GM23248 (cell line): Measurements from ENCODE around the gene TMEM82. TPM values are rescaled to one million over a fixed set of nuclear protein-coding genes. Genes with fewer than 3 reads are reported as not detected.

Source experiments
- DNase-seq: peaks from one replicate; pipeline ENCODE4 v3.0.0-alpha.2; 2015
- H2AFZ ChIP-seq: fragments of 200-600 bp; sonication (generic); 2 replicates; pipeline ENCODE4 v1.6.1; 2016; ENCODE audit warnings: antibody characterized with exemption
- H3F3A ChIP-seq: fragments of 200-600 bp; sonication (generic); 2 replicates; pipeline ENCODE4 v1.6.1; 2016; ENCODE audit warnings: mild to moderate bottlenecking, antibody characterized with exemption, mixed run types; ENCODE audit not compliant: insufficient read depth
- H3K27ac ChIP-seq: fragments of 200-600 bp; sonication (generic); 2 replicates; pipeline ENCODE4 v1.5.1; 2016; ENCODE audit warnings: mild to moderate bottlenecking
- H3K27me3 ChIP-seq: fragments of 200-600 bp; sonication (generic); replicated peaks from 2 replicates; pipeline ENCODE4 v1.6.1; 2016; ENCODE audit warnings: mild to moderate bottlenecking; ENCODE audit not compliant: insufficient read depth
- H3K36me3 ChIP-seq: fragments of 200-600 bp; sonication (generic); 2 replicates; pipeline ENCODE4 v1.6.1; 2016; ENCODE audit warnings: low read depth, mild to moderate bottlenecking
- H3K4me1 ChIP-seq: fragments of 200-600 bp; sonication (generic); 2 replicates; pipeline ENCODE4 v1.6.1; 2016; ENCODE audit warnings: mild to moderate bottlenecking; ENCODE audit not compliant: insufficient read depth
- H3K4me2 ChIP-seq: fragments of 200-600 bp; sonication (generic); one replicate; pipeline ENCODE4 v1.6.1; 2016; ENCODE audit warnings: mild to moderate bottlenecking; ENCODE audit not compliant: unreplicated experiment
- H3K4me3 ChIP-seq: fragments of 200-600 bp; sonication (generic); 2 replicates; pipeline ENCODE4 v1.5.1; 2016; ENCODE audit warnings: mild to moderate bottlenecking
- H3K79me2 ChIP-seq: fragments of 200-600 bp; sonication (generic); 2 replicates; pipeline ENCODE4 v1.6.1; 2016; ENCODE audit warnings: mild to moderate bottlenecking; ENCODE audit not compliant: insufficient read depth
- H3K9ac ChIP-seq: fragments of 200-600 bp; sonication (generic); 2 replicates; pipeline ENCODE4 v1.6.1; 2016; ENCODE audit warnings: mild to moderate bottlenecking
- H3K9me2 ChIP-seq: fragments of 200-600 bp; sonication (generic); 2 replicates; pipeline ENCODE4 v1.6.1; 2016; ENCODE audit warnings: mixed run types, mild to moderate bottlenecking, moderate library complexity; ENCODE audit not compliant: insufficient read depth
- H3K9me3 ChIP-seq: fragments of 200-600 bp; sonication (generic); one replicate; pipeline ENCODE4 v1.6.1; 2017; ENCODE audit warnings: low read depth
- H4K20me1 ChIP-seq: fragments of 200-600 bp; sonication (generic); 2 replicates; pipeline ENCODE4 v1.6.0; 2016; ENCODE audit not compliant: insufficient read depth
- EZH2 ChIP-seq: fragments of 200-600 bp; sonication (generic); IDR thresholded peaks from 2 replicates; pipeline ENCODE4 v1.6.1; 2018; ENCODE audit warnings: antibody characterized with exemption, mild to moderate bottlenecking; ENCODE audit not compliant: insufficient read depth, poor library complexity, severe bottlenecking
- EZH2phosphoT487 ChIP-seq: fragments of 200-600 bp; sonication (generic); IDR thresholded peaks from 2 replicates; pipeline ENCODE4 v1.6.1; 2018; ENCODE audit warnings: antibody characterized with exemption, moderate library complexity, mild to moderate bottlenecking, low read depth; ENCODE audit not compliant: insufficient read depth
- WGBS, 2 experiments: methylation state at CpG; one replicate each; pipeline ENCODE4 v1.1.6; 2015 to 2017; ENCODE audit warnings: low lambda C conversion rate in 2 of 2, low coverage in 1 of 2; ENCODE audit errors: missing lambda C conversion rate in 2 of 2; 5-methylcytosine and 5-hydroxymethylcytosine counted together
- in situ Hi-C: fragments of 300-500 bp; cut with MboI; formaldehyde crosslinking; loops from 2 replicates; pipeline ENCODE4 v1.15.0; 2020
- polyA plus RNA-seq: library from polyadenylated mRNA; unstranded; fragments of >200 nt; fragmentation: Nextera tagmentation; extraction: Ambion mirVana; gene quantifications from 2 replicates; pipeline ENCODE4 v1.2.1, GENCODE V29; 2016
- total RNA-seq: library from RNA; depleted of rRNA; stranded (reverse); fragments of >200 nt; shearing (Covaris generic); gene quantifications from 2 replicates; pipeline ENCODE4 v1.2.3, GENCODE V29; 2014; rRNA removed

The TMEM82 gene
- total and polyA plus RNA-seq, 2 experiments from 2014 or later: not detected

DNA sequence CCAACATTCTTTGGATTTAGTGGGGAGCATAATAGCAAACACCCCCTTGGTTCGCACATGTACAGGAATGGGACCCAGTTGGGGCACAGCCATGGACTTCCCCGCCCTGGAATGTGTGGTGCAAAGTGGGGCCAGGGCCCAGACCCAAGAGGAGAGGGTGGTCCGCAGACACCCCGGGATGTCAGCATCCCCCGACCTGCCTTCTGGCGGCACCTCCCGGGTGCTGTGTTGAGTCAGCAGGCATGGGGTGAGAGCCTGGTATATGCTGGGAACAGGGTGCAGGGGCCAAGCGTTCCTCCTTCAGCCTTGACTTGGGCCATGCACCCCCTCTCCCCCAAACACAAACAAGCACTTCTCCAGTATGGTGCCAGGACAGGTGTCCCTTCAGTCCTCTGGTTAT is 43.4 kb downstream of the TMEM82 start:
- H3K4me2 ChIP-seq: peak overlapping the region; percentile 34
- no peak for TF ChIP-seq EZH2phosphoT487
- TF ChIP-seq EZH2: no peak
- H3F3A ChIP-seq: peaks cover 26% of the 10 kb centered on the region
- no peak for DNase-seq
- in situ Hi-C loops: no loop called here
- H3K9ac ChIP-seq: peak overlapping the region; percentile 44; the same call in 1 of the 2 replicates
- H3K9me2 ChIP-seq: no peaks in the 10 kb centered on the region
- no peaks in the 10 kb centered on the region for H4K20me1 ChIP-seq
- peaks cover 3% of the 10 kb centered on the region; the same call in 1 of the 2 replicates for H3K36me3 ChIP-seq
- H3K27ac ChIP-seq: peak overlapping the region; percentile 85
- H3K4me3 ChIP-seq: no peak overlapping the region
- no peaks in the 10 kb centered on the region for H3K27me3 ChIP-seq
- WGBS, 2 experiments: 90 to 97% methylated on average over 8 of the region's 8 CpGs
- no peaks in the 10 kb centered on the region for H3K79me2 ChIP-seq
- no peaks in the 10 kb centered on the region for H3K9me3 ChIP-seq
- no peak overlapping the region for H2AFZ ChIP-seq
- peaks cover 31% of the 10 kb centered on the region for H3K4me1 ChIP-seq

- peaks cover 31% of the 10 kb centered on the region for H3K4me1 ChIP-seq
- H4K20me1 ChIP-seq: no peaks in the 10 kb centered on the region
- H3K9me3 ChIP-seq: no peaks in the 10 kb centered on the region
- no peaks in the 10 kb centered on the region for H3K9me2 ChIP-seq
- H3K4me2 ChIP-seq: peak overlapping the region; percentile 34
- peaks cover 26% of the 10 kb centered on the region for H3F3A ChIP-seq
- H3K79me2 ChIP-seq: no peaks in the 10 kb centered on the region
- in situ Hi-C loops: no loop called here
- DNase-seq: peak; percentile 92
- peak overlapping the region; percentile 85 for H3K27ac ChIP-seq
- WGBS, 2 experiments: 24 to 30% methylated on average over 10 of the region's 10 CpGs
- H3K27me3 ChIP-seq: no peaks in the 10 kb centered on the region
- H3K4me3 ChIP-seq: no peak overlapping the region
- H3K9ac ChIP-seq: peak overlapping the region; percentile 44
- H2AFZ ChIP-seq: peak overlapping the region; percentile 23; the same call in 1 of the 2 replicates
- no peak for TF ChIP-seq EZH2phosphoT487
- TF ChIP-seq EZH2: no peak
- H3K36me3 ChIP-seq: 0 out of 2 replicates have a peak, but pooled peaks cover 3% of the 10 kb centered on the region
These were observed 44.3 kb downstream of the TMEM82 start for GRCh38 chr1:15786581-15786980.

DNA sequence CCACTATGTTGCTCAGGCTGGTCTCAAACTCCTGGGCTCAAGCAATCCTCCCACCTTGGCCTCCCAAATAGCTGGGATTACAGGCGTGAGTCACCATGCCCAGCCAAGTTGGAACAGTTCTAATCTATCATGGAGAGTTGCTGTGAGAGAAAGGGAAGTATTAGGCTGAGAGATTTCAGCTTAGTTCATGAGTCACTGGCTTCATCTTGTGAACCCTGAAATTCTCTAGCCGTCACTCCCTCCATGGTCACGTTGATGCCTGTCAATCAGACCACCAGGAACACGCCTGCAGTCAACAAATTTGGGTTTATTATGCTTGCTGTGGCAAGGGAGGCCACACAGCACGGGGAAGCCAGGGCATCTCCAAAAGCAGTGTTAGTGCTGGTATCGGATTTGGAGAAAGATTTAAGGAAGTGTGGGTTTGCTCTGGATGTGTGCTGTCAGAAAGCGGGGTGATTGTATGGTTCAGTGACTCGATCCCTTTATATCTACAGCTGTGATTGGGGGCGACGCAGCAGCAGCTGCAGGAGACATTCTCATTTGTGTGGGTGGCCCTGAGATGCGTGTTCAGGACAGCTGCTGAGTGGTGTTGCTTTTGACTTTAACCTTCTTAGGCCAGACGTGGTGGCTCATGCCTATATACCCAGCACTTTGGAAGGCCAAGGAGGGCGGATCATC is 46.5 kb downstream of the TMEM82 start:
- in situ Hi-C loops: no loop called here
- Histone ChIP-seq H3K9me3 (no peaks in the 10 kb centered on the region), H3K27ac (peak overlapping the region; percentile 24; the same call in 1 of the 2 replicates), H3K4me1 (peaks cover 39% of the 10 kb centered on the region), H4K20me1 (no peaks in the 10 kb centered on the region), H3K4me3 (no peak overlapping the region), H3F3A (peaks cover 27% of the 10 kb centered on the region), H3K9ac (no peak overlapping the region), H3K9me2 (no peaks in the 10 kb centered on the region), H3K36me3 (0 out of 2 replicates have a peak, but pooled peaks cover 3% of the 10 kb centered on the region), H2AFZ (no peak overlapping the region), H3K27me3 (no peaks in the 10 kb centered on the region), H3K79me2 (no peaks in the 10 kb centered on the region), H3K4me2 (no peak overlapping the region)
- peak; percentile 64 for DNase-seq
- 84 to 93% methylated on average over 13 of the region's 13 CpGs for WGBS, 2 experiments
- no peak for TF ChIP-seq EZH2
- TF ChIP-seq EZH2phosphoT487: no peak

DNA sequence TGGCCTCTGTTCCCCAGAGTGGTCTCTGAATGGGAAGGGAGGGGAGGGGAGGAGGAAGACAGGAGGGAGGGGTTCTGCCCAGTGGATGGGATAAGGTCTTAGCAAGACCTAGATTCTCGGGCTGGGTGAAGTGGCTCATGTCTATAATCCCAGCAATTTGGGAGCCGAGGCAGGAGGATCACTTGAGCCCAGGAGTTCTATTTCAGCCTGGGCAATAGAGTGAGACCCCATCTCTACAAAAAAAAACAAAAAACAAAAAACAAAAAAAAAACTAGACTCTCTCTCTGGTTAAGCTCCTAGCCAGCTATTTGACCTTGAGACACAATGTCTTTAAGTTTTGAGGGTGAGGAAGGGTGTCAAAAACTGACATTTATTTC is 53.8 kb downstream of the TMEM82 start:
- 96 to 98% methylated on average over 2 of the region's 2 CpGs for WGBS, 2 experiments
- Histone ChIP-seq H4K20me1 (no peaks in the 10 kb centered on the region), H3K4me2 (peak overlapping the region; percentile 60), H3K9ac (peak overlapping the region; percentile 46), H3K36me3 (no peaks in the 10 kb centered on the region), H3K27me3 (no peaks in the 10 kb centered on the region), H3K9me2 (no peaks in the 10 kb centered on the region), H3K9me3 (no peaks in the 10 kb centered on the region), H3K79me2 (no peaks in the 10 kb centered on the region), H3F3A (peaks cover 63% of the 10 kb centered on the region), H2AFZ (no peak overlapping the region), H3K4me3 (no peak overlapping the region), H3K27ac (peak overlapping the region; percentile 91), H3K4me1 (peaks cover 73% of the 10 kb centered on the region)
- DNase-seq: no peak
- in situ Hi-C loops: no loop called here
- TF ChIP-seq EZH2 (no peak), EZH2phosphoT487 (no peak)

Other genes with a start within 250 kb of the TMEM82 start
- gene CASP9, start 218.3 kb upstream of the TMEM82 start, total RNA-seq: 15.8 and 18.5 TPM in 2 replicates
- 6.7 and 7.6 TPM in 2 replicates for gene CASP9, start 218.3 kb upstream of the TMEM82 start, polyA plus RNA-seq
- 21.8 and 22.5 TPM in 2 replicates for gene DNAJC16, start 215.7 kb upstream of the TMEM82 start, total RNA-seq
- gene DNAJC16, start 215.7 kb upstream of the TMEM82 start, polyA plus RNA-seq: 10.0 and 10.2 TPM in 2 replicates
- 2.2 and 3.9 TPM in 2 replicates for gene AGMAT, start 157.4 kb upstream of the TMEM82 start, total RNA-seq
- gene AGMAT, start 157.4 kb upstream of the TMEM82 start, polyA plus RNA-seq: 0.75 and 0.85 TPM in 2 replicates
- gene DDI2, start 125.0 kb upstream of the TMEM82 start, total RNA-seq: 7.9 and 19.6 TPM in 2 replicates
- gene DDI2, start 125.0 kb upstream of the TMEM82 start, polyA plus RNA-seq: 4.3 and 5.0 TPM in 2 replicates
- 52.9 and 67.9 TPM in 2 replicates for gene PLEKHM2, start 58.2 kb upstream of the TMEM82 start, total RNA-seq
- 14.8 and 14.9 TPM in 2 replicates for gene PLEKHM2, start 58.2 kb upstream of the TMEM82 start, polyA plus RNA-seq
- 0.13 and 0.54 TPM in 2 replicates for gene SLC25A34, start 6.2 kb upstream of the TMEM82 start, total RNA-seq
- gene SLC25A34, start 6.2 kb upstream of the TMEM82 start, polyA plus RNA-seq: 0.20 and 0.29 TPM in 2 replicates
- gene FBLIM1, start 16.3 kb downstream of the TMEM82 start, total RNA-seq: 59.6 and 69.9 TPM in 2 replicates
- 63.3 and 67.3 TPM in 2 replicates for gene FBLIM1, start 16.3 kb downstream of the TMEM82 start, polyA plus RNA-seq
- 0.32 and 0.51 TPM in 2 replicates for gene UQCRHL, start 65.2 kb downstream of the TMEM82 start, total RNA-seq
- gene UQCRHL, start 65.2 kb downstream of the TMEM82 start, polyA plus RNA-seq: 0.60 and 0.65 TPM in 2 replicates
- gene SPEN, start 105.2 kb downstream of the TMEM82 start, total RNA-seq: 12.5 and 16.5 TPM in 2 replicates
- gene SPEN, start 105.2 kb downstream of the TMEM82 start, polyA plus RNA-seq: 16.7 and 17.2 TPM in 2 replicates
- gene ZBTB17, start 233.6 kb downstream of the TMEM82 start, total RNA-seq: 33.2 and 50.7 TPM in 2 replicates
- 20.5 and 25.1 TPM in 2 replicates for gene ZBTB17, start 233.6 kb downstream of the TMEM82 start, polyA plus RNA-seq